HG03108 (cell line): ENCODE measurements around the gene HERC6.
A peak's percentile ranks its signal among the peaks of the same experiment; 100 is the strongest.
"Not testable (repeated sequence)": the region's sequence is repeated elsewhere in the genome, so short reads cannot be mapped to it uniquely, and the experiment has no call there.

Experiments
- ATAC-seq: cut with Tn5 transposase; IDR thresholded peaks from one replicate; pipeline ENCODE4 v1.9.1; 2021; ENCODE audit warnings: moderate library complexity; ENCODE audit not compliant: unreplicated experiment

The HERC6 gene

GRCh38 chr4:88378691-88379559 is at the start of gene HERC6:
HERC6 (plus strand) TSS chr4:88378852; CDS start chr4:88378922, 70 bp downstream.
- ATAC-seq = peak; percentile 82

- no peak for ATAC-seq
Measured at GRCh38 chr4:88333741-88334405, 44.8 kb upstream of the HERC6 start.

GRCh38 chr4:88335092-88335665 is 43.5 kb upstream of the HERC6 start:
- ATAC-seq = no peak

GRCh38 chr4:88341227-88342192 is 37.1 kb upstream of the HERC6 start:
- no peak for ATAC-seq

- not testable (repeated sequence) for ATAC-seq
Measured at GRCh38 chr4:88346902-88347301, 31.8 kb upstream of the HERC6 start.

GRCh38 chr4:88348761-88349160 is 29.9 kb upstream of the HERC6 start:
- not testable (repeated sequence) for ATAC-seq

GRCh38 chr4:88350786-88351185 is 27.9 kb upstream of the HERC6 start:
- ATAC-seq = no peak

- no peak for ATAC-seq
Measured at GRCh38 chr4:88352062-88352740, 26.5 kb upstream of the HERC6 start.

- no peak for ATAC-seq
Measured at GRCh38 chr4:88353324-88353723, 25.3 kb upstream of the HERC6 start.

GRCh38 chr4:88356771-88357170 is 21.9 kb upstream of the HERC6 start:
- ATAC-seq = no peak

- ATAC-seq = no peak
Measured at GRCh38 chr4:88357262-88357661, 21.4 kb upstream of the HERC6 start.

- no peak for ATAC-seq
Measured at GRCh38 chr4:88359558-88359957, 19.1 kb upstream of the HERC6 start.

GRCh38 chr4:88360256-88360655 is 18.4 kb upstream of the HERC6 start:
- no peak for ATAC-seq

- ATAC-seq = no peak
Measured at GRCh38 chr4:88360791-88361190, 17.9 kb upstream of the HERC6 start.

- ATAC-seq = not testable (repeated sequence)
Measured at GRCh38 chr4:88361217-88361773, 17.4 kb upstream of the HERC6 start.

GRCh38 chr4:88366460-88366859 is 12.2 kb upstream of the HERC6 start:
- ATAC-seq = no peak

- ATAC-seq = no peak
Measured at GRCh38 chr4:88367826-88368225, 10.8 kb upstream of the HERC6 start.

GRCh38 chr4:88369180-88369812 is 9.4 kb upstream of the HERC6 start:
- ATAC-seq = not testable (repeated sequence)

GRCh38 chr4:88381123-88381522 is 2.5 kb downstream of the HERC6 start:
- no peak for ATAC-seq
